Osteoblast (primary cell): ENCODE results near the gene MAFF. TPM values are rescaled to one million over a fixed set of nuclear protein-coding genes. Genes with fewer than 3 reads are reported as not detected.
A peak's percentile ranks its signal among the peaks of the same experiment; 100 is the strongest.

ENCODE experiments used
- DNase-seq: peaks from one replicate; pipeline ENCODE4 v3.0.0; 2011; ENCODE audit warnings: low spot score, mixed read lengths; ENCODE audit not compliant: insufficient read length; ENCODE audit errors: missing footprints
- H2AFZ ChIP-seq: 2 replicates; pipeline ENCODE4 v1.6.0; 2011; ENCODE audit warnings: mild to moderate bottlenecking, low read length
- H3K27ac ChIP-seq: 2 replicates; pipeline ENCODE4 v1.5.1; 2011; ENCODE audit warnings: mild to moderate bottlenecking, low read depth, low read length, moderate library complexity
- H3K27me3 ChIP-seq: 2 replicates; pipeline ENCODE4 v1.6.0; 2012; ENCODE audit warnings: mild to moderate bottlenecking, control low read depth, inconsistent platforms, low read length, moderate library complexity; ENCODE audit not compliant: insufficient read depth
- H3K36me3 ChIP-seq: 2 replicates; pipeline ENCODE4 v1.5.1; 2011; ENCODE audit warnings: mild to moderate bottlenecking, low read length, control low read depth, moderate library complexity; ENCODE audit not compliant: insufficient read depth
- H3K4me1 ChIP-seq: 2 replicates; pipeline ENCODE4 v1.5.1; 2011; ENCODE audit warnings: mild to moderate bottlenecking, low read length, control low read depth, moderate library complexity; ENCODE audit not compliant: insufficient read depth
- H3K4me2 ChIP-seq: 2 replicates; pipeline ENCODE4 v1.6.0; 2011; ENCODE audit warnings: mild to moderate bottlenecking, low read length; ENCODE audit not compliant: insufficient read depth
- H3K4me3 ChIP-seq: fragments of 200-600 bp; sonication (generic); 3 replicates; pipeline ENCODE4 v1.5.1; 2012; ENCODE audit warnings: mild to moderate bottlenecking, low read length, inconsistent platforms; ENCODE audit not compliant: insufficient read depth
- H3K79me2 ChIP-seq: 2 replicates; pipeline ENCODE4 v1.6.0; 2012; ENCODE audit warnings: mild to moderate bottlenecking, low read length, control low read depth, inconsistent platforms; ENCODE audit not compliant: insufficient read depth
- H3K9me3 ChIP-seq: 2 replicates; pipeline ENCODE4 v1.5.1; 2011; ENCODE audit warnings: low read depth, low read length, control low read depth
- H4K20me1 ChIP-seq: 2 replicates; pipeline ENCODE4 v1.6.0; 2012; ENCODE audit warnings: mild to moderate bottlenecking, low read length, control low read depth; ENCODE audit not compliant: insufficient read depth
- total RNA-seq: library from RNA; depleted of rRNA; stranded (reverse); fragments of >200 nt; gene quantifications from 2 replicates; pipeline ENCODE4 v1.2.3, GENCODE V29; 2012
- TF ChIP-seq, protein P1 (sequence below): IDR thresholded peaks from 2 replicates; pipeline ENCODE4 v1.5.1; 2011; ENCODE audit warnings: mild to moderate bottlenecking, low read depth, low read length, moderate library complexity; ENCODE audit errors: extremely low read depth

The MAFF gene
- total RNA-seq, 1 donor = 22.4 TPM

GRCh38 chr22:38220163-38220562 lies 18.4 kb downstream of the MAFF start:
- peak; percentile 83 for DNase-seq
- H3K27ac ChIP-seq = peak overlapping the region; percentile 89
- peaks cover 37% of the 10 kb centered on the region for H3K36me3 ChIP-seq
- TF ChIP-seq, protein P1, sequence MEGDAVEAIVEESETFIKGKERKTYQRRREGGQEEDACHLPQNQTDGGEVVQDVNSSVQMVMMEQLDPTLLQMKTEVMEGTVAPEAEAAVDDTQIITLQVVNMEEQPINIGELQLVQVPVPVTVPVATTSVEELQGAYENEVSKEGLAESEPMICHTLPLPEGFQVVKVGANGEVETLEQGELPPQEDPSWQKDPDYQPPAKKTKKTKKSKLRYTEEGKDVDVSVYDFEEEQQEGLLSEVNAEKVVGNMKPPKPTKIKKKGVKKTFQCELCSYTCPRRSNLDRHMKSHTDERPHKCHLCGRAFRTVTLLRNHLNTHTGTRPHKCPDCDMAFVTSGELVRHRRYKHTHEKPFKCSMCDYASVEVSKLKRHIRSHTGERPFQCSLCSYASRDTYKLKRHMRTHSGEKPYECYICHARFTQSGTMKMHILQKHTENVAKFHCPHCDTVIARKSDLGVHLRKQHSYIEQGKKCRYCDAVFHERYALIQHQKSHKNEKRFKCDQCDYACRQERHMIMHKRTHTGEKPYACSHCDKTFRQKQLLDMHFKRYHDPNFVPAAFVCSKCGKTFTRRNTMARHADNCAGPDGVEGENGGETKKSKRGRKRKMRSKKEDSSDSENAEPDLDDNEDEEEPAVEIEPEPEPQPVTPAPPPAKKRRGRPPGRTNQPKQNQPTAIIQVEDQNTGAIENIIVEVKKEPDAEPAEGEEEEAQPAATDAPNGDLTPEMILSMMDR = no peak
- H3K79me2 ChIP-seq = no peaks in the 10 kb centered on the region
- H3K9me3 ChIP-seq = no peaks in the 10 kb centered on the region
- H3K4me1 ChIP-seq = peaks cover 24% of the 10 kb centered on the region
- H3K27me3 ChIP-seq = no peaks in the 10 kb centered on the region
- H3K4me3 ChIP-seq = no peak overlapping the region
- H2AFZ ChIP-seq = no peak overlapping the region
- no peaks in the 10 kb centered on the region for H4K20me1 ChIP-seq
- no peak overlapping the region for H3K4me2 ChIP-seq

- H3K27ac ChIP-seq = peak overlapping the region; percentile 89
- no peaks in the 10 kb centered on the region for H3K9me3 ChIP-seq
- no peaks in the 10 kb centered on the region for H4K20me1 ChIP-seq
- H2AFZ ChIP-seq = no peak overlapping the region
- H3K36me3 ChIP-seq = peaks cover 39% of the 10 kb centered on the region
- no peaks in the 10 kb centered on the region for H3K27me3 ChIP-seq
- TF ChIP-seq, protein P1 = no peak
- H3K4me3 ChIP-seq = no peak overlapping the region
- peak; percentile 79 for DNase-seq
- H3K4me1 ChIP-seq = peaks cover 24% of the 10 kb centered on the region
- no peaks in the 10 kb centered on the region for H3K79me2 ChIP-seq
- H3K4me2 ChIP-seq = no peak overlapping the region
Measured at GRCh38 chr22:38220653-38221386, 19.0 kb downstream of the MAFF start.

DNA sequence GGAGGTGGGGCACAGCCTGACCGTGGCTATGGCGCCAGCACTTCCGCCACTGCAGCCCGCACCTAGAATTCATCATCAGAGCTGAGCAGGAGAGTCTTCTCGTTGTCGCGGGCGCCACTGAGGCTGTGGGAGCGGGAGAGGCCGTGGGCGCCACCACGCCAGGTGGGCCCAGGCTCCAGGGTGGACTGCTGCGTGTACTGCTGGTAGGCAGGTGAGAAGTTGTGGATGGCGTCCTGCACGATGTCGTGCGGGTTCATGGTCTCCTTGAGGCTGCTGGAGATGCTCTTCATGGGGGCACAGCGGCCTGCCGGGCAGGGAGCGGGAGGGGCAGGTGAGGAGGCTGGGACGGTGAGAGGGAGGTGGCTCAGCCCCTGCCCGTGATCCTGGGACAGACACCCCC lies 19.6 kb downstream of the MAFF start:
- H3K4me2 ChIP-seq = no peak overlapping the region
- DNase-seq = peak; percentile 73
- TF ChIP-seq, protein P1 = no peak

DNA sequence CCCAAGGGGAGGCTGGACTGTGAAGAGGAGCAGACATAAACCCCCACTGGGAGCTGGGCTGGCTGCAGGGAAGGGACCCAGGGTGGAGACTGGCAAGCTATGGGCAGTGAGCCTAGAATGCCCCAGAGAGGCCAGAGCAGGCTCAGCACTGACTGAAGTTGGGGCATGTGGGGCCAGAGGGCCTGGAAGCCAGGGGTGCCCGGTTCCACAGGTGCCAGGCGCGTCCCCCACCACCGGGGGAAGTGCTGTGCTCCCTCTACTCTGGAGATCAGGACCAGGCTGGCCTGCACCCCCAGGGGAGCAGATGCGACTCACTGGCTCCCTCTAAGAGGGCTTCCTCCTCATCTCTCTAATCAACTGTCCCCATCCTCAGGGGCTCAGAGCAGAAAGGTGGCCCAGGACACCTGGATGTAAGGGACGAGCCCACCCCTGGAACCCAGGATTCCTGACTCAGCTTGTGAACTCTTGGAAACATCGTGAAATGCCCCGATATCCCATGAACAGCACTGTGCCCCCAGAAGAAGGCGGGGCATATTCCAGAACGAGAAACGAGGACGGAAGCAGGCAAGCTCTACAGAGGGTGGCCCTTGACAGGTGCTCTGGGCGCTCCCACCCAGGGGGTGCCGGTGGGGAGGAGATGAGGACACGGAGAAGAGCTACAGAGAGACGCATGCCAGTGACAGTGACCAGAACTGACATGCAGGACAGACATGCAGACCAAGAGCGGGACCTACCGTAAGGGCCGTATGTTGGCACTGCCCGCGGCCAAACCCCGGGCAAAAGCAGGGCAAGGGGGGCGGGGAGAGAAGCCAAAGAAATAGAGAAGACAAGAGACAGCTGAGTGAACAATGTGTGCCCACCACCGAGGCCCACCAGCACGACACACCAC lies 20.4 kb downstream of the MAFF start:
- Histone ChIP-seq H3K9me3 (no peaks in the 10 kb centered on the region), H3K27me3 (no peaks in the 10 kb centered on the region), H3K4me2 (no peak overlapping the region), H4K20me1 (no peaks in the 10 kb centered on the region), H3K36me3 (peaks cover 41% of the 10 kb centered on the region), H3K4me1 (peaks cover 24% of the 10 kb centered on the region), H2AFZ (no peak overlapping the region), H3K4me3 (no peak overlapping the region), H3K27ac (no peak overlapping the region), H3K79me2 (no peaks in the 10 kb centered on the region)
- TF ChIP-seq, protein P1 = no peak
- peak; percentile 83 for DNase-seq

More for the DNA sequence above, 19.6 kb downstream of the MAFF start:
- H3K36me3 ChIP-seq = peaks cover 38% of the 10 kb centered on the region
- H2AFZ ChIP-seq = no peak overlapping the region
- no peaks in the 10 kb centered on the region for H4K20me1 ChIP-seq
- no peaks in the 10 kb centered on the region for H3K9me3 ChIP-seq
- H3K27ac ChIP-seq = no peak overlapping the region
- H3K79me2 ChIP-seq = no peaks in the 10 kb centered on the region
- H3K4me3 ChIP-seq = no peak overlapping the region
- H3K4me1 ChIP-seq = peaks cover 24% of the 10 kb centered on the region
- no peaks in the 10 kb centered on the region for H3K27me3 ChIP-seq
